ENCODE measurements around the gene GRID2.

Gene GRID2

DNA sequence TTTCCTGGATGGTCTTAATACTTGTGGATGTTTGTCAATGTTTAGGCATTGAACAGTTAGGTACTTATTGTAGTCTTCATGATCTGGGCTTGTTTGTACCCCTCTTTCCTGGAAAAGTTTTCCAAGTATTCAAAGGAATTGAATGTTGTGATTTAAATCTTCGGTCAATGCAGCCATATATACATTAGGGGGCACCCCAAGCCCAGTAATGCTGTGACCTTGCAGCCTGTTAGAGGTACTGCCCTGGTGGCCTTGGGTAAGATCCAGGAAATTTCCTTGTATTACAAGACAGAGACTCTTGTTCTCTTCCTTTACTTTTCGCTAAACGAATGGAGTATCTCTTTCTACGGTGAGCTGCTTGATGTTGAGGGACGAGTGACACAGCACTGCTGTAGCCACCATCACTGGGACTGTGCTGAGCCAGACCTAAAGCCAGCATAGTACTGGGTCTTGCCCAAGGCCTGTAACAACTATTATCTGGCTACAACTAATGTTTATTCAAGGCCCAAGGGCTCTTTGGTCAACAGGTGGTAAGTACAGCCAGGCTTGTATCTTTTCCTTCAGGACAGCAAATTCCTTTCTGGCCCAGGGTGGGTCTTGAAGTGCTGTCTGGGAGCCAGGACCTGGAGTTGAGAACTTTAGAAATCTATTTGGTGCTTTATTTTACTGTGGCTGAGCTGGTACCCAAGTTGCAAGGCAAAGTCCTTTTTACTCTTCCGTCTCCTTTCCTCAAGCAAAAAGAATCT lies 1406.5 kb downstream of the GRID2 start:
- TF ChIP-seq TAF1 (IDR thresholded peaks at IDR 0.05; ENCODE audit: borderline replicate concordance, insufficient read depth, low read length) (no peak), POLR2AphosphoS5 (IDR thresholded peaks at IDR 0.05; ENCODE audit: low read depth, low read length) (no peak), SIN3A (IDR thresholded peaks at IDR 0.05; ENCODE audit: borderline replicate concordance, insufficient read depth, low read length) (no peak), FOXP2 (optimal IDR thresholded peaks at IDR 0.05; ENCODE audit: borderline replicate concordance, extremely low read depth, extremely low read length, insufficient read depth) (no peak)
- TF ChIP-seq, protein P1, sequence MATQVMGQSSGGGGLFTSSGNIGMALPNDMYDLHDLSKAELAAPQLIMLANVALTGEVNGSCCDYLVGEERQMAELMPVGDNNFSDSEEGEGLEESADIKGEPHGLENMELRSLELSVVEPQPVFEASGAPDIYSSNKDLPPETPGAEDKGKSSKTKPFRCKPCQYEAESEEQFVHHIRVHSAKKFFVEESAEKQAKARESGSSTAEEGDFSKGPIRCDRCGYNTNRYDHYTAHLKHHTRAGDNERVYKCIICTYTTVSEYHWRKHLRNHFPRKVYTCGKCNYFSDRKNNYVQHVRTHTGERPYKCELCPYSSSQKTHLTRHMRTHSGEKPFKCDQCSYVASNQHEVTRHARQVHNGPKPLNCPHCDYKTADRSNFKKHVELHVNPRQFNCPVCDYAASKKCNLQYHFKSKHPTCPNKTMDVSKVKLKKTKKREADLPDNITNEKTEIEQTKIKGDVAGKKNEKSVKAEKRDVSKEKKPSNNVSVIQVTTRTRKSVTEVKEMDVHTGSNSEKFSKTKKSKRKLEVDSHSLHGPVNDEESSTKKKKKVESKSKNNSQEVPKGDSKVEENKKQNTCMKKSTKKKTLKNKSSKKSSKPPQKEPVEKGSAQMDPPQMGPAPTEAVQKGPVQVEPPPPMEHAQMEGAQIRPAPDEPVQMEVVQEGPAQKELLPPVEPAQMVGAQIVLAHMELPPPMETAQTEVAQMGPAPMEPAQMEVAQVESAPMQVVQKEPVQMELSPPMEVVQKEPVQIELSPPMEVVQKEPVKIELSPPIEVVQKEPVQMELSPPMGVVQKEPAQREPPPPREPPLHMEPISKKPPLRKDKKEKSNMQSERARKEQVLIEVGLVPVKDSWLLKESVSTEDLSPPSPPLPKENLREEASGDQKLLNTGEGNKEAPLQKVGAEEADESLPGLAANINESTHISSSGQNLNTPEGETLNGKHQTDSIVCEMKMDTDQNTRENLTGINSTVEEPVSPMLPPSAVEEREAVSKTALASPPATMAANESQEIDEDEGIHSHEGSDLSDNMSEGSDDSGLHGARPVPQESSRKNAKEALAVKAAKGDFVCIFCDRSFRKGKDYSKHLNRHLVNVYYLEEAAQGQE (IDR thresholded peaks at IDR 0.05; ENCODE audit: insufficient read depth in 1 of 2, low read depth in 2 of 2, low read length in 2 of 2): no peak

DNA sequence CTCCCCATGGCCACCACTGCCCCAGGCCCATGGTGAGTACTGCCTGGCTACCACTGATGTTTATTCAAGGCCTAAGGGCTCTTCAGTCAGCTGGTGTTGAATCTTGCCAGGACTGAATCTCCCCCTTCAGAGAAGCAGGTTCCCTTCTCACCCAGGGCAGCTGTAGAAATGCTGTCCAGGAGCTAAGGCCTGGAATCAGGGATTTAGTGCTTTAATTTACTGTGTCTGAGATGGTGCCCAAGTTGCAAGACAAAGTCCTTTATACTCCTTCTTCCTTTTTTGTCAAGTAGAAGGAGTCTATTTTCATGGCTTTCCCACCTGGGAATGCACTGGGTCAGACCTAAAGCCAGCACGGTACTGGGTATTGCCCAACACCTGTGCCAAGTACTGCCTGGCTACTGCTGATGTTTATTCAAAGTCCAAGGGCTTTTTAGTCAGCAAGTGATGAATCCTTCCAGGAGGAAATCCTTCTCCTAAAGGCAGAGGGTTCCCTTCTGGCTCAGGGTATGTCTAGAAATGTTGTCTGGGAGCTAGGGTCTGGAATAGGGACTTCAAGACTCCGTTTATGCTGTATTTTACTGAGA lies 1407.2 kb downstream of the GRID2 start:
- no peak for TF ChIP-seq POLR2AphosphoS5 (IDR thresholded peaks at IDR 0.05; ENCODE audit: low read depth, low read length)
- TF ChIP-seq, protein P1 (IDR thresholded peaks at IDR 0.05; ENCODE audit: insufficient read depth in 1 of 2, low read depth in 2 of 2, low read length in 2 of 2): no peak
- no peak for TF ChIP-seq TAF1 (IDR thresholded peaks at IDR 0.05; ENCODE audit: borderline replicate concordance, insufficient read depth, low read length)
- TF ChIP-seq SIN3A (IDR thresholded peaks at IDR 0.05; ENCODE audit: borderline replicate concordance, insufficient read depth, low read length): no peak
- TF ChIP-seq FOXP2 (optimal IDR thresholded peaks at IDR 0.05; ENCODE audit: borderline replicate concordance, extremely low read depth, extremely low read length, insufficient read depth): no peak

DNA sequence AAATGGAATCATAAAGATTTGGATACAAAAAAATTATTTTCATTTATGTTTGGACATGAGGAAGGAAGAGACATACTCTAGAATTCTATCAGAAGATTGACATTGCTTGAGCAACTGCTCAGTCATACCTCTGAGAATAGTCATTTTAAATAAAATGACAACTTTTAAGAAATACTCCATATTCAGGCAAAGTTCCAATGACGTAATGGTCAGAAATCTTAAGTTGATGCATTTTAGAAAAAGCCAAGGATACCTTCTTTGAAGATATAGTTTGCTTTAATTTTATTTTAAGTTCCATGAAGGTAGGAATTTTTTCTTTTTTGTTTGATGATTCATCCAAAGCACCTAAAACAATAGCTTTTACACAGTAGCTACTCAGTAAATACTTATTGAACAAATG lies 1414.5 kb downstream of the GRID2 start:
- TF ChIP-seq, protein P1 (IDR thresholded peaks at IDR 0.05; ENCODE audit: insufficient read depth in 1 of 2, low read depth in 2 of 2, low read length in 2 of 2): no peak
- no peak for TF ChIP-seq TAF1 (IDR thresholded peaks at IDR 0.05; ENCODE audit: borderline replicate concordance, insufficient read depth, low read length)
- TF ChIP-seq FOXP2 (optimal IDR thresholded peaks at IDR 0.05; ENCODE audit: borderline replicate concordance, extremely low read depth, extremely low read length, insufficient read depth): no peak
- TF ChIP-seq POLR2AphosphoS5 (IDR thresholded peaks at IDR 0.05; ENCODE audit: low read depth, low read length): no peak
- no peak for TF ChIP-seq SIN3A (IDR thresholded peaks at IDR 0.05; ENCODE audit: borderline replicate concordance, insufficient read depth, low read length)

DNA sequence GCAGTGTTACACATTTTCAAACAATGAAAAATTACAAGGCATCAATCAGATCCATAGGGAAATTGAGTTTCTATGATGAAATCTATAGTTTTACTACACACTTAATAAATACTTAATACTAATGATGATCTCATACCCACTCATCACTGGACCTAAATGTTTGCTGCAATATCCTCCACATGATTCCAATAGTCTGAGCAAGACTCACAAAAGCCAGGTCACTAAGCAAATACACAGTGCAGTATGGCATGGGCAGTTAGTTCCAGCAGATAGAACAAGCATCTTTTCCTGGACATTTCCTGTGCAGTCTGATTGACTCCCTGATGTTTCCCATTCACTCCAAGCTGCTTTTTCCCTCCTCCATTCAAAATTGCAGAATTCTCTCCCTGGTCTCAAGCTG lies 1415.8 kb downstream of the GRID2 start:
- TF ChIP-seq POLR2AphosphoS5 (IDR thresholded peaks at IDR 0.05; ENCODE audit: low read depth, low read length) (no peak), SIN3A (IDR thresholded peaks at IDR 0.05; ENCODE audit: borderline replicate concordance, insufficient read depth, low read length) (no peak), FOXP2 (optimal IDR thresholded peaks at IDR 0.05; ENCODE audit: borderline replicate concordance, extremely low read depth, extremely low read length, insufficient read depth) (no peak), TAF1 (IDR thresholded peaks at IDR 0.05; ENCODE audit: borderline replicate concordance, insufficient read depth, low read length) (no peak)
- TF ChIP-seq, protein P1 (IDR thresholded peaks at IDR 0.05; ENCODE audit: insufficient read depth in 1 of 2, low read depth in 2 of 2, low read length in 2 of 2): no peak
